Measurements from ENCODE around the gene CLSTN2. TPM values are rescaled to one million over a fixed set of nuclear protein-coding genes. Genes with fewer than 3 reads are reported as not detected.

The CLSTN2 gene
- polyA plus RNA-seq, 3 donors: not detected

- no peak overlapping the region for H3K4me3 ChIP-seq (replicated peaks in 1 of 3; ENCODE audit: low read depth in 2 of 3, low read length in 3 of 3)
- H3K27me3 Mint-ChIP-seq (ENCODE audit: low read depth in 3 of 3): no peaks in the 10 kb centered on the region
- TF ChIP-seq, protein P1, sequence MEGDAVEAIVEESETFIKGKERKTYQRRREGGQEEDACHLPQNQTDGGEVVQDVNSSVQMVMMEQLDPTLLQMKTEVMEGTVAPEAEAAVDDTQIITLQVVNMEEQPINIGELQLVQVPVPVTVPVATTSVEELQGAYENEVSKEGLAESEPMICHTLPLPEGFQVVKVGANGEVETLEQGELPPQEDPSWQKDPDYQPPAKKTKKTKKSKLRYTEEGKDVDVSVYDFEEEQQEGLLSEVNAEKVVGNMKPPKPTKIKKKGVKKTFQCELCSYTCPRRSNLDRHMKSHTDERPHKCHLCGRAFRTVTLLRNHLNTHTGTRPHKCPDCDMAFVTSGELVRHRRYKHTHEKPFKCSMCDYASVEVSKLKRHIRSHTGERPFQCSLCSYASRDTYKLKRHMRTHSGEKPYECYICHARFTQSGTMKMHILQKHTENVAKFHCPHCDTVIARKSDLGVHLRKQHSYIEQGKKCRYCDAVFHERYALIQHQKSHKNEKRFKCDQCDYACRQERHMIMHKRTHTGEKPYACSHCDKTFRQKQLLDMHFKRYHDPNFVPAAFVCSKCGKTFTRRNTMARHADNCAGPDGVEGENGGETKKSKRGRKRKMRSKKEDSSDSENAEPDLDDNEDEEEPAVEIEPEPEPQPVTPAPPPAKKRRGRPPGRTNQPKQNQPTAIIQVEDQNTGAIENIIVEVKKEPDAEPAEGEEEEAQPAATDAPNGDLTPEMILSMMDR (IDR thresholded peaks at IDR 0.05): no peak
- no peaks in the 10 kb centered on the region for H3K27me3 ChIP-seq (ENCODE audit: control insufficient read depth in 2 of 2, insufficient read depth in 2 of 2, low read length in 2 of 2)
- H3K4me1 Mint-ChIP-seq: no peaks in the 10 kb centered on the region
- H3K27ac ChIP-seq (ENCODE audit: low read depth in 1 of 2, low read length in 2 of 2): no peak overlapping the region
- no peaks in the 10 kb centered on the region for H3K79me2 ChIP-seq (ENCODE audit: insufficient read depth, low read length)
- H2AFZ ChIP-seq (ENCODE audit: insufficient read depth, low read depth, low read length, poor library complexity, severe bottlenecking): no peak overlapping the region
- no peaks in the 10 kb centered on the region for H3K4me1 ChIP-seq (ENCODE audit: control insufficient read depth in 1 of 2, insufficient read depth in 2 of 2, low read length in 2 of 2)
- no peak overlapping the region for H3K4me3 Mint-ChIP-seq
- H3K4me2 ChIP-seq (replicated peaks; ENCODE audit: extremely low read depth, low read length, poor library complexity, severe bottlenecking): no peak overlapping the region
- WGBS (ENCODE audit: insufficient coverage): no CpG with 5 or more reads among the region's 5 CpGs
- intact Hi-C loops (cut with micrococcal nuclease): no loop called here
- peaks cover 0 to 6% (median 0%) of the 10 kb centered on the region in 7 donors for H3K9me3 Mint-ChIP-seq
- no peaks in the 10 kb centered on the region for H3K36me3 ChIP-seq (replicated peaks in 1 of 2; ENCODE audit: control insufficient read depth in 1 of 2, insufficient read depth in 2 of 2, low read length in 2 of 2)
- H3K36me3 Mint-ChIP-seq: no peaks in the 10 kb centered on the region
- H4K20me1 ChIP-seq (ENCODE audit: insufficient read depth, low read length): no peaks in the 10 kb centered on the region
- H3K9me3 ChIP-seq (replicated peaks in 1 of 2; ENCODE audit: control insufficient read depth in 1 of 2, insufficient read depth in 1 of 2, low read length in 2 of 2): no peaks in the 10 kb centered on the region
- no peak overlapping the region for H3K9ac ChIP-seq (ENCODE audit: insufficient read depth, low read length, poor library complexity, severe bottlenecking)
- no peak overlapping the region for H3K27ac Mint-ChIP-seq
- DNase-seq: no peak
These were observed 208.5 kb downstream of the CLSTN2 start for GRCh38 chr3:140143367-140144069.

DNA sequence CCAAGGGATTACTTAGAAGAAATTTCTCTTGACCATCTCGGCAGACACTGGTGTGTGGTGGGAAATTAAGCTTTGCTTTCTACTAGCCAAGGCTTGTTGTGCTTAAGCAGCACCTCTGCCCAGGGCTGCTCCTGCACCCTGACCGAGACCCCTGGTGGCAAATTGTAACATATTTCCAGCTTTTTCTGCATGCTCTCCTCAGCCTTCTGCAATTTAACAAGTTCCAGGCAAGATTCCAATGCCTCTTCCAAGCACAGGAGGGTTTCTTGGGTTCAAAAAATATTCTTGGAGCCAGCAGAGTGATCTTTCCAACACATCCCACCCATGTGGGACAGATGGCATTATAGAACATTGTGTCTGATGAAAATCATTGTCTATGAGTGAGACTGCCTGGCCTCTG is 210.5 kb downstream of the CLSTN2 start:
- no peak overlapping the region for H3K4me3 ChIP-seq (replicated peaks in 1 of 3; ENCODE audit: low read depth in 2 of 3, low read length in 3 of 3)
- no peaks in the 10 kb centered on the region for H4K20me1 ChIP-seq (ENCODE audit: insufficient read depth, low read length)
- TF ChIP-seq, protein P1 (IDR thresholded peaks at IDR 0.05): no peak
- no peaks in the 10 kb centered on the region for H3K79me2 ChIP-seq (ENCODE audit: insufficient read depth, low read length)
- 83% methylated on average over 2 of the region's 2 CpGs for WGBS (ENCODE audit: insufficient coverage)
- peaks cover 0 to 3% (median 0%) of the 10 kb centered on the region in 7 donors for H3K9me3 Mint-ChIP-seq
- no peaks in the 10 kb centered on the region for H3K27me3 ChIP-seq (ENCODE audit: control insufficient read depth in 2 of 2, insufficient read depth in 2 of 2, low read length in 2 of 2)
- no peak overlapping the region for H2AFZ ChIP-seq (ENCODE audit: insufficient read depth, low read depth, low read length, poor library complexity, severe bottlenecking)
- intact Hi-C loops (cut with micrococcal nuclease): no loop called here
- no peak for DNase-seq
- no peak overlapping the region for H3K4me3 Mint-ChIP-seq
- H3K9me3 ChIP-seq (replicated peaks in 1 of 2; ENCODE audit: control insufficient read depth in 1 of 2, insufficient read depth in 1 of 2, low read length in 2 of 2): no peaks in the 10 kb centered on the region
- H3K27ac ChIP-seq (ENCODE audit: low read depth in 1 of 2, low read length in 2 of 2): no peak overlapping the region
- H3K27me3 Mint-ChIP-seq (ENCODE audit: low read depth in 3 of 3): no peaks in the 10 kb centered on the region
- H3K4me2 ChIP-seq (replicated peaks; ENCODE audit: extremely low read depth, low read length, poor library complexity, severe bottlenecking): no peak overlapping the region
- no peaks in the 10 kb centered on the region for H3K4me1 ChIP-seq (ENCODE audit: control insufficient read depth in 1 of 2, insufficient read depth in 2 of 2, low read length in 2 of 2)
- H3K9ac ChIP-seq (ENCODE audit: insufficient read depth, low read length, poor library complexity, severe bottlenecking): no peak overlapping the region
- no peaks in the 10 kb centered on the region for H3K36me3 Mint-ChIP-seq
- H3K27ac Mint-ChIP-seq: no peak overlapping the region
- no peaks in the 10 kb centered on the region for H3K4me1 Mint-ChIP-seq
- no peaks in the 10 kb centered on the region for H3K36me3 ChIP-seq (replicated peaks in 1 of 2; ENCODE audit: control insufficient read depth in 1 of 2, insufficient read depth in 2 of 2, low read length in 2 of 2)
